Endothelial cell of umbilical vein (primary cell): Measurements from ENCODE around the gene MUC4.

Experiments
- EZH2 ChIP-seq: IDR thresholded peaks from 2 replicates; pipeline ENCODE4 v1.6.1; 2012; ENCODE audit warnings: borderline replicate concordance, low read depth, mild to moderate bottlenecking, moderate library complexity, low read length, inconsistent platforms; ENCODE audit not compliant: severe bottlenecking
- GATA2 ChIP-seq: IDR thresholded peaks from 2 replicates; pipeline ENCODE4 v1.7.0; 2011; ENCODE audit warnings: low read depth, mild to moderate bottlenecking, moderate library complexity, mixed read lengths, low read length; ENCODE audit not compliant: insufficient read length, insufficient read depth
- JUN ChIP-seq: IDR thresholded peaks from 2 replicates; pipeline ENCODE4 v1.6.1; 2011; ENCODE audit warnings: borderline replicate concordance, low read depth; ENCODE audit not compliant: insufficient read length, insufficient read depth
- MYC ChIP-seq: IDR thresholded peaks from one replicate; pipeline ENCODE4 v1.6.1; 2011; ENCODE audit warnings: mild to moderate bottlenecking, low read depth, low read length
- POLR2A ChIP-seq: IDR thresholded peaks from 2 replicates; pipeline ENCODE4 v1.6.1; 2012; ENCODE audit warnings: low read depth, mild to moderate bottlenecking, control low read depth, low read length
- POLR2AphosphoS5 ChIP-seq: IDR thresholded peaks from 2 replicates; pipeline ENCODE4 v1.6.1; 2012; ENCODE audit warnings: low read depth, mild to moderate bottlenecking, control low read depth, low read length, moderate library complexity; ENCODE audit not compliant: insufficient read depth
- TF ChIP-seq, protein P1 (sequence below), 2 donors: IDR thresholded peaks; 1 replicate in 1 of 2; 2 replicates in 1 of 2; pipeline ENCODE4 v1.5.1; 2011; ENCODE audit warnings: low read length in 2 of 2, mild to moderate bottlenecking in 2 of 2, moderate library complexity in 2 of 2, control low read depth in 1 of 2, inconsistent platforms in 1 of 2, low read depth in 1 of 2; ENCODE audit not compliant: insufficient read depth in 1 of 2; ENCODE audit errors: extremely low read depth in 1 of 2
- TF ChIP-seq, protein P2 (sequence below): IDR thresholded peaks from 2 replicates; pipeline ENCODE4 v1.6.1; 2011; ENCODE audit not compliant: insufficient read depth, insufficient read length

DNA sequence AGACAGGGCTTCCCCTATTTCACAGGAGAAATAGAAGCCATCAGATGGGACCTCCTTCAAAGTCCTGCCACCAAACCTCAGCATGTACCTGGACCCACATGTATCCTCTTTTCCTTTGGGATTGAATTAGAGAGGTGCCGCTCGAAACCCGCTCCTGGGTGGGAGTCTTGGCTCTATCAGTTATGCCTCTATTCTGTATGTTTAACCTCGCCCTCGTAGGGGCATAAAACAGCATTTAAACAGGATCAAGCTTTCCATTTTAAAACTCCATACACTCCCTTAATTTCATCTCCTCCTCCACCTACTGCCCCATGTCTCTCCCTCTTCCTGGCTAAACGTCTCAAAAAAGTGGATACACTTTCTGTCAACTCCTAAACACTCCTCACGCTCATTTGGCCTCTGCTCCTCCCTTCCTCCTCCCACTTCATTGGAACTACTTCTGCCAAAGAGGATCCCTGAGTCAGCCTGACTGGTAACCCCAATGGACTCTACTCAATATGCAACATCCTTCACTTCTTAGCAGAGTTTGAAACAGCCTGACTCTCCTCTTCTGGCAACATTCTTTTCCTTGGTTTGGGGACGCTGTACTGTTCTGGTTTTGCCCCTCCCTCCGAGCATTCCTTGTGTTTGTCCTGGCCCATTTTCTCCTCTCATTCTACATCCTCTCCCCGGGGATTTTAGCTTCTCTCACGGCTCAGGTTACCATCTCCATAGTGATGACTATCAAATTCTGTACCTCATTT lies 114.0 kb downstream of the MUC4 start:
- TF ChIP-seq EZH2 (no peak), POLR2A (no peak), POLR2AphosphoS5 (no peak), JUN (no peak), GATA2 (no peak), MYC (no peak)
- TF ChIP-seq, protein P1, sequence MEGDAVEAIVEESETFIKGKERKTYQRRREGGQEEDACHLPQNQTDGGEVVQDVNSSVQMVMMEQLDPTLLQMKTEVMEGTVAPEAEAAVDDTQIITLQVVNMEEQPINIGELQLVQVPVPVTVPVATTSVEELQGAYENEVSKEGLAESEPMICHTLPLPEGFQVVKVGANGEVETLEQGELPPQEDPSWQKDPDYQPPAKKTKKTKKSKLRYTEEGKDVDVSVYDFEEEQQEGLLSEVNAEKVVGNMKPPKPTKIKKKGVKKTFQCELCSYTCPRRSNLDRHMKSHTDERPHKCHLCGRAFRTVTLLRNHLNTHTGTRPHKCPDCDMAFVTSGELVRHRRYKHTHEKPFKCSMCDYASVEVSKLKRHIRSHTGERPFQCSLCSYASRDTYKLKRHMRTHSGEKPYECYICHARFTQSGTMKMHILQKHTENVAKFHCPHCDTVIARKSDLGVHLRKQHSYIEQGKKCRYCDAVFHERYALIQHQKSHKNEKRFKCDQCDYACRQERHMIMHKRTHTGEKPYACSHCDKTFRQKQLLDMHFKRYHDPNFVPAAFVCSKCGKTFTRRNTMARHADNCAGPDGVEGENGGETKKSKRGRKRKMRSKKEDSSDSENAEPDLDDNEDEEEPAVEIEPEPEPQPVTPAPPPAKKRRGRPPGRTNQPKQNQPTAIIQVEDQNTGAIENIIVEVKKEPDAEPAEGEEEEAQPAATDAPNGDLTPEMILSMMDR (IDR thresholded peaks at IDR 0.05; ENCODE audit: extremely low read depth in 1 of 2, insufficient read depth in 1 of 2, low read depth in 1 of 2, low read length in 2 of 2): no peak
- TF ChIP-seq, protein P2, sequence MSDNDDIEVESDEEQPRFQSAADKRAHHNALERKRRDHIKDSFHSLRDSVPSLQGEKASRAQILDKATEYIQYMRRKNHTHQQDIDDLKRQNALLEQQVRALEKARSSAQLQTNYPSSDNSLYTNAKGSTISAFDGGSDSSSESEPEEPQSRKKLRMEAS: no peak
